GM23248 (cell line): Measurements from ENCODE around the gene FRMD5.

Source experiments
- EZH2 ChIP-seq: fragments of 200-600 bp; sonication (generic); IDR thresholded peaks from 2 replicates; pipeline ENCODE4 v1.6.1; 2018; ENCODE audit warnings: antibody characterized with exemption, mild to moderate bottlenecking; ENCODE audit not compliant: insufficient read depth, poor library complexity, severe bottlenecking
- EZH2phosphoT487 ChIP-seq: fragments of 200-600 bp; sonication (generic); IDR thresholded peaks from 2 replicates; pipeline ENCODE4 v1.6.1; 2018; ENCODE audit warnings: antibody characterized with exemption, moderate library complexity, mild to moderate bottlenecking, low read depth; ENCODE audit not compliant: insufficient read depth

DNA sequence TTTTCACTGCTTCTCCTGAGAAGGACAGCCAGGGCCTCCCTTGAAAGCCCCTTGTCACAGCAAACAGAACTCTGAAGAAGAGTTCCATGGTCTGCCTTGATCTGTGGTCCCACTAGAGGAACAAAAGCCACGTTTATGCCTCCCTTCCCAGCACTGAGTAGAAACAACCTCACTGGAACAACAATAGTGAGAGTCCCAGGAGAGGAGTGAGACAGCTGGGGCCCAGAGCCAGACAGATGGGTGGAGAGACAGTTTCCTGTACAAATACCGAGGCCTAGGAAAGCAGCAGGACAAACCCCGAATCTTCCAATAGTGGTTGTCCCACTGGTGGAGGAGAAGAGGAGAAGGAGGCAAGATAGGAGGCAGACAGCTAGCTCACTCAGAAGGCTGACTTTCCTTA, 262.2 kb downstream of the FRMD5 start:
- no peak for TF ChIP-seq EZH2
- no peak for TF ChIP-seq EZH2phosphoT487
